ENCODE measurements around the gene SERPINE2. TPM values are rescaled to one million over a fixed set of nuclear protein-coding genes. Genes with fewer than 3 reads are reported as not detected.

The SERPINE2 gene
- total RNA-seq, 1 donor from 2014 or later = 25.1 TPM

DNA sequence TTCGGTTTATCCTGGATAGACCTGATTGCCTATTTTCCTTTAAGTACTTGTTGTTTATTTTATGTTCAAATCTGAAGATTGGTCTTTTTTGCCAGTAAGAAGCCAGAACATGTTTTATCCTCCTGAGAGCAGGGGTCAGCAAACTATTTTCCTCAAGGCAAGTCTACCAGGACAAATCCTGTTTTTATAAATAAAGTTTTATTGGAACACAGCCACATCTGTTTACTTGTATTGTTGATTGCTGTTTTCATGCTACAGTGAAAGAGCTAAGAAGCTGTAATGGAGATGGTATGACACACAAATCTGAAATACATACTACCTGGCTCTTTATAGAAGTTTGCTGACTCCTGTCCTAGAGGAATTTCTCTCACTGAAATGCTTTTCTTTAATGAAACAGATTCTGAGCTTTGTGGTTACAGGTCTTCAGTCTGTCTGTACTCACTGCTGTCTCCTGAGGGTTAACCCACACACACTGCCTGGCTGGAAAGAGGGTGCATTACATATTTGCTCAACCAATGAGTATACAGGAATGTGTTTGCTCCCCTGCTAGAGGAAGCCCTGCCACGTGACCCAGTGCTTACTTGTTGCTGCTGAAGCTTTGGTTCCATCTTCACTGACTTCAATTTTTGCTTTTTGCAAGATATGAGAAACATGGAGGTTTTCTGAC lies 59.2 kb downstream of the SERPINE2 start:
- H3K9me3 Mint-ChIP-seq (ENCODE audit: low read depth) = no peaks in the 10 kb centered on the region
- TF ChIP-seq, protein P1, sequence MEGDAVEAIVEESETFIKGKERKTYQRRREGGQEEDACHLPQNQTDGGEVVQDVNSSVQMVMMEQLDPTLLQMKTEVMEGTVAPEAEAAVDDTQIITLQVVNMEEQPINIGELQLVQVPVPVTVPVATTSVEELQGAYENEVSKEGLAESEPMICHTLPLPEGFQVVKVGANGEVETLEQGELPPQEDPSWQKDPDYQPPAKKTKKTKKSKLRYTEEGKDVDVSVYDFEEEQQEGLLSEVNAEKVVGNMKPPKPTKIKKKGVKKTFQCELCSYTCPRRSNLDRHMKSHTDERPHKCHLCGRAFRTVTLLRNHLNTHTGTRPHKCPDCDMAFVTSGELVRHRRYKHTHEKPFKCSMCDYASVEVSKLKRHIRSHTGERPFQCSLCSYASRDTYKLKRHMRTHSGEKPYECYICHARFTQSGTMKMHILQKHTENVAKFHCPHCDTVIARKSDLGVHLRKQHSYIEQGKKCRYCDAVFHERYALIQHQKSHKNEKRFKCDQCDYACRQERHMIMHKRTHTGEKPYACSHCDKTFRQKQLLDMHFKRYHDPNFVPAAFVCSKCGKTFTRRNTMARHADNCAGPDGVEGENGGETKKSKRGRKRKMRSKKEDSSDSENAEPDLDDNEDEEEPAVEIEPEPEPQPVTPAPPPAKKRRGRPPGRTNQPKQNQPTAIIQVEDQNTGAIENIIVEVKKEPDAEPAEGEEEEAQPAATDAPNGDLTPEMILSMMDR (IDR thresholded peaks at IDR 0.05; ENCODE audit: unreplicated experiment) = no peak
- no peaks in the 10 kb centered on the region for H3K27me3 Mint-ChIP-seq
- no peaks in the 10 kb centered on the region for H3K4me1 Mint-ChIP-seq (ENCODE audit: low read depth)
- no peak for DNase-seq (ENCODE audit: low spot score, unreplicated experiment)
- peaks cover 1% of the 10 kb centered on the region for H3K36me3 Mint-ChIP-seq (ENCODE audit: insufficient read depth)
- no peak overlapping the region for H3K27ac Mint-ChIP-seq
- H3K4me3 Mint-ChIP-seq (ENCODE audit: low read depth) = no peak overlapping the region

DNA sequence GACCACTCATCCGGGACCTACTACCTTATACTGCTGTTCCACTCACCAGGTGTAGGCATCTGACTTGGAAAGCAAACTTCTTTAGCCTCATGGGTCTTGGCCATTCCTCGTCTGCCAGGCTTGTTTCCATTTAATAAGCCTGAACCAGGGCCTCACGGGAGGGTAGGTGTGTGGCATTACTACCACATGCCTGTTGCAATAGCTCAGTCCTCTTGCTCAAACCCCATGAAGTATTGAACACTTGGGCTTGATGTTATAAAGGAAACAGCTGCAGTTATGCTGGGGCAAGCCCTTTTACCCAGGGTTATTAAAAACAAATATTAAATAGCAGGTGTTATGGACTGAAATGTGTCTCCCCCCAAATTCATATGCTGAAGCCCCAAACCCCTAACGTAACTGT lies 60.6 kb downstream of the SERPINE2 start:
- TF ChIP-seq, protein P1 (IDR thresholded peaks at IDR 0.05; ENCODE audit: unreplicated experiment) = no peak
- H3K4me3 Mint-ChIP-seq (ENCODE audit: low read depth) = no peak overlapping the region
- H3K36me3 Mint-ChIP-seq (ENCODE audit: insufficient read depth) = no peaks in the 10 kb centered on the region
- no peak for DNase-seq (ENCODE audit: low spot score, unreplicated experiment)
- no peaks in the 10 kb centered on the region for H3K9me3 Mint-ChIP-seq (ENCODE audit: low read depth)
- no peak overlapping the region for H3K27ac Mint-ChIP-seq
- no peaks in the 10 kb centered on the region for H3K27me3 Mint-ChIP-seq
- no peaks in the 10 kb centered on the region for H3K4me1 Mint-ChIP-seq (ENCODE audit: low read depth)

DNA sequence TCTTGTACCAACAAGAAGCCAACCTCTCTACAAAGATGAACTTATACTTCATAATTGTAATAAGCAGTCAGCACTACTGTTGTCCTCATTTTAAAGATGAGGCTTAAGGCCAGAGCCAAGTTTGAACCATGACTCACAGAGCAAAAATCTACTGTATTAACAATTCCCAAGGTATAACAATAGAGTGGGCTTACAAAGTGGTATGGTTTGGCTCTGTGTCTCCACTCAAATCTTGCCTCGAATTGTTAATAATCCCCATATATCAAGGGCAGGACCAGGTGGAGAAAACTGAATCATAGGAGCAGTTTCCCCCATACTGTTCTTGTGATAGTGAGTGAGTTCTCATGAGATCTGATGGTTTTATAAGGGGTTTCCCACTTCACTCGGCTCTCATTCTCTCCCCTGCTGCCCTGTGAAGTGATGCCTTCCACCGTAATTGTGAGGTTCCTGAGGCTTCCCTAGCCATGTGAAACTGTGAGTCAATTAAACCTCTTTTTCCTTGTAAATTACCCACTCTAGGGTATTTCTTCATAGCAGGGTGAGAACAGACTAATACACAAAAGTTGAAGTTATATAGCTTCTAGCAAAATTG lies 62.4 kb downstream of the SERPINE2 start:
- no peak for DNase-seq (ENCODE audit: low spot score, unreplicated experiment)
- Mint-ChIP-seq H3K4me3 (ENCODE audit: low read depth) (no peak overlapping the region), H3K27me3 (no peaks in the 10 kb centered on the region), H3K36me3 (ENCODE audit: insufficient read depth) (no peaks in the 10 kb centered on the region), H3K9me3 (ENCODE audit: low read depth) (no peaks in the 10 kb centered on the region), H3K4me1 (ENCODE audit: low read depth) (no peaks in the 10 kb centered on the region), H3K27ac (no peak overlapping the region)
- TF ChIP-seq, protein P1 (IDR thresholded peaks at IDR 0.05; ENCODE audit: unreplicated experiment) = no peak

DNA sequence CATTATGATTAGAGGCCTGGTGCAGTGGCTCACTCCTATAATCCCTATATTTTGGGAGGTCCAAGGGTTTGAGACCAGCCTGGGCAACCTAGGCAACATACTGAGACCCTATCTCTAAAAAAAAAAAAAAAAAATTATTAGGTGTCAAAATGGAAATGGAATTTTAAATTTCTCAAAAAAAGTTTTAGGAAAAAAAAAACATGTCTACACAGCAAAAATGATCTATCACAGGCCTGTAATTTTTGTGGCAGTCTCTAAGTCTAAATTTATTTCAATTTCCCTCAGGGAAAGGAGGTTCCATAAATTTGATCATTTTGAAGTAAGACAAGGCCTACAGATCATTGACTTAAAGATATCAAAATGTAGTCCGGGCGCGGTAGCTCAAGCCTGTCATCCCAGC lies 65.5 kb downstream of the SERPINE2 start:
- H3K4me1 Mint-ChIP-seq (ENCODE audit: low read depth) = no peaks in the 10 kb centered on the region

DNA sequence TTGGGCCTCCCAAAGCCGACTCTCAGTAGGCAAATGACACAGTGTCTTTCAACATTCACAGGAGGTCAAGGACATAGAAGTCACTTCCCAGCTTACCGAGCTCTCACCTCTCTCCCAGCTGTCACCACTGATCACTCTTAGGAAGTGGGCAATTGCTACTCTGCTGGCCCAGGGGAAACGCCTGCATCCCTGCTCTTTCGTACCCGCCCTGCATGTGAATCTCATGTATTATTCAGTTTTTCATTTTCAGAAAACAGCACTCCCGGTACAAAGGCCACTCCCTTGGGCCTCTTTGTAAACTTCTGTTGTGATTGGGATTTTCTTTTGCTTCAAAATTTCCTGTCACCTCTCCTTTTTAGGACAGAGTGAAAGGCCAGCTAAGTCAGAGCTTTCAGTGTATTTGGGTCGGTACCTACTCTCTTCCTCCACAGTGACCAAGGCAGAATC lies 66.4 kb downstream of the SERPINE2 start:
- Mint-ChIP-seq H3K36me3 (ENCODE audit: insufficient read depth) (no peaks in the 10 kb centered on the region), H3K27ac (no peak overlapping the region), H3K4me1 (ENCODE audit: low read depth) (no peaks in the 10 kb centered on the region)

More for the DNA sequence above, 65.5 kb downstream of the SERPINE2 start:
- DNase-seq (ENCODE audit: low spot score, unreplicated experiment) = no peak
- H3K36me3 Mint-ChIP-seq (ENCODE audit: insufficient read depth) = no peaks in the 10 kb centered on the region
- H3K27ac Mint-ChIP-seq = no peak overlapping the region
- H3K4me3 Mint-ChIP-seq (ENCODE audit: low read depth) = no peak overlapping the region
- H3K27me3 Mint-ChIP-seq = no peaks in the 10 kb centered on the region
- no peaks in the 10 kb centered on the region for H3K9me3 Mint-ChIP-seq (ENCODE audit: low read depth)
- TF ChIP-seq, protein P1 (IDR thresholded peaks at IDR 0.05; ENCODE audit: unreplicated experiment) = no peak

More for the DNA sequence above, 66.4 kb downstream of the SERPINE2 start:
- no peak overlapping the region for H3K4me3 Mint-ChIP-seq (ENCODE audit: low read depth)
- DNase-seq (ENCODE audit: low spot score, unreplicated experiment) = no peak
- H3K9me3 Mint-ChIP-seq (ENCODE audit: low read depth) = no peaks in the 10 kb centered on the region
- no peaks in the 10 kb centered on the region for H3K27me3 Mint-ChIP-seq
- TF ChIP-seq, protein P1 (IDR thresholded peaks at IDR 0.05; ENCODE audit: unreplicated experiment) = no peak
